ENCODE data around the gene EXOC4. TPM values are rescaled to one million over a fixed set of nuclear protein-coding genes. Genes with fewer than 3 reads are reported as not detected.

The EXOC4 gene
- total RNA-seq, 3 donors from 2014 or later: 63.9 to 90.2 (median 89.5) TPM

DNA sequence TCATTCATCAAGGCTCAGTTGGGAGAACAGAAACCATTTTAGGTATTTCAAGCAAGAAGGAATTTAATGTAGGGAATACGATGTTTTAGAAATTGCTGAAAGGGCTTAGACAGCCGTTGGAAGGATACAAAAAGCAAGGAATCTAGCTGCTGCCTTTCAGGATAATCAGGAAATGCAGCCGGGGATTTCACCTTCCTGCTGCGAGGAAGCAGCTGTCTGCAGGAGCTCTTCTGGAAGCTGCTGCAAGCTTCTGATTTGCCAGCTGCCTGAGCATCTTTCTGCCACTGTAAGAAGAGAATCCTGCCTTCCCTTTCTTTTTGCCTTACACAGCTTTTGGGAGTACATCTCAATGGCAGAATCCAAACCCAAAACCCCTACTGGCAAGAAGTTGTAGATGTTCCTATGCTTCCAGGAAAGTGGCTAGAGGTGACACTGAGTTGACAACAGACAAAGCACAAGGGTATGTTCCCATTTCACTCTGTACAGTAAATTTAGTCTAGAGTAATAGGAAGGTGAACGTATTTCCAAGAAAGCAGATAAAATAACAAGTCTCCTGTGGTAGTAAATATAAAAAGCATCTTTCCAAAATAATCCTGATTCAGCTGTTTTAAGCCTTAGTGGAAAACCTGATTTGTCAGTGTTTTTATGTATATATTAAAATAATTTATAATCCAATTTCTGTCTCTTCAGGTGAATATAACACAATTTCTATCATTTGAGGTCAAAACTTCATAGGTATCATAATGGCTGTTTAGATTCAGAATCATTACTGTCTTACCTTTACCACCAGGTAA, 725.8 kb downstream of the EXOC4 start:
- H3K4me1 ChIP-seq (ENCODE audit: low read depth): no peaks in the 10 kb centered on the region
- intact Hi-C loops (cut with DNase I, micrococcal nuclease): loop anchor here in 1 of 2 donors (10.0 kb wide), 1 partner anchor 74 kb away; no protein-coding TSS in a partner anchor
- H3K36me3 ChIP-seq (ENCODE audit: low read depth): no peaks in the 10 kb centered on the region
- DNase-seq (no peak), ATAC-seq (peak; percentile 32)
- no peaks in the 10 kb centered on the region for H3K9me3 ChIP-seq
- H3K4me3 ChIP-seq: no peak overlapping the region
- TF ChIP-seq, protein P1, sequence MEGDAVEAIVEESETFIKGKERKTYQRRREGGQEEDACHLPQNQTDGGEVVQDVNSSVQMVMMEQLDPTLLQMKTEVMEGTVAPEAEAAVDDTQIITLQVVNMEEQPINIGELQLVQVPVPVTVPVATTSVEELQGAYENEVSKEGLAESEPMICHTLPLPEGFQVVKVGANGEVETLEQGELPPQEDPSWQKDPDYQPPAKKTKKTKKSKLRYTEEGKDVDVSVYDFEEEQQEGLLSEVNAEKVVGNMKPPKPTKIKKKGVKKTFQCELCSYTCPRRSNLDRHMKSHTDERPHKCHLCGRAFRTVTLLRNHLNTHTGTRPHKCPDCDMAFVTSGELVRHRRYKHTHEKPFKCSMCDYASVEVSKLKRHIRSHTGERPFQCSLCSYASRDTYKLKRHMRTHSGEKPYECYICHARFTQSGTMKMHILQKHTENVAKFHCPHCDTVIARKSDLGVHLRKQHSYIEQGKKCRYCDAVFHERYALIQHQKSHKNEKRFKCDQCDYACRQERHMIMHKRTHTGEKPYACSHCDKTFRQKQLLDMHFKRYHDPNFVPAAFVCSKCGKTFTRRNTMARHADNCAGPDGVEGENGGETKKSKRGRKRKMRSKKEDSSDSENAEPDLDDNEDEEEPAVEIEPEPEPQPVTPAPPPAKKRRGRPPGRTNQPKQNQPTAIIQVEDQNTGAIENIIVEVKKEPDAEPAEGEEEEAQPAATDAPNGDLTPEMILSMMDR (IDR thresholded peaks at IDR 0.05): no peak

- ATAC-seq (no peak), DNase-seq (no peak)
- Histone ChIP-seq H3K9me3 (no peaks in the 10 kb centered on the region), H3K36me3 (ENCODE audit: low read depth) (no peaks in the 10 kb centered on the region), H3K4me1 (ENCODE audit: low read depth) (no peaks in the 10 kb centered on the region), H3K4me3 (no peak overlapping the region)
- intact Hi-C loops (cut with DNase I, micrococcal nuclease): no loop called here
- TF ChIP-seq, protein P1 (IDR thresholded peaks at IDR 0.05): no peak
Observed at GRCh38 chr7:133980804-133981203, 727.9 kb downstream of the EXOC4 start.

GRCh38 chr7:133983685-133984419, 731.0 kb downstream of the EXOC4 start:
- ATAC-seq (no peak), DNase-seq (no peak)
- Histone ChIP-seq H3K9me3 (no peaks in the 10 kb centered on the region), H3K4me3 (no peak overlapping the region), H3K36me3 (ENCODE audit: low read depth) (no peaks in the 10 kb centered on the region), H3K4me1 (ENCODE audit: low read depth) (no peaks in the 10 kb centered on the region)
- TF ChIP-seq, protein P1 (IDR thresholded peaks at IDR 0.05): no peak
- intact Hi-C loops (cut with DNase I, micrococcal nuclease): no loop called here

- Histone ChIP-seq H3K36me3 (ENCODE audit: low read depth) (no peaks in the 10 kb centered on the region), H3K4me1 (ENCODE audit: low read depth) (no peaks in the 10 kb centered on the region), H3K9me3 (no peaks in the 10 kb centered on the region), H3K4me3 (no peak overlapping the region)
- no peak for ATAC-seq
- DNase-seq: no peak
- TF ChIP-seq, protein P1 (IDR thresholded peaks at IDR 0.05): no peak
- intact Hi-C loops (cut with DNase I, micrococcal nuclease): no loop called here
Observed at GRCh38 chr7:133985300-133985699, 732.4 kb downstream of the EXOC4 start.

DNA sequence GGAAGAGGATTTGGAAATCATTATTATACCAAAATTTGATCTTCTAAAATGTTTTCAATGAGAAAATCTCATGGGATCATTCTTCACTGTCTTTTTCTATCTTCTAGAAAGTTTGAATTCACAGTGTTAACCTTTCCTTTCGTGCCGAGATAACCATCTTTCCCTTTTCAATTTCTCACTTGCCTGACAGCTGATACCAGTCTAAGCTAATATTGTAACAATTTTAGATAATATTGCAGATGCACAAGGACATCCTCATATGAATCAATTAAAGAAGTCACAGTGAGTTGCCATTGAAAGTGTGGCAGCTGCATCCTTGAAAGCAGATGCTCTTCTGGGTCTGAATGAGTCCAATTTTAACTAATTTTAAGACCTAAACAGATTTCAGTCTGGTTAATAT, 734.7 kb downstream of the EXOC4 start:
- TF ChIP-seq, protein P1 (IDR thresholded peaks at IDR 0.05): no peak
- H3K9me3 ChIP-seq: no peaks in the 10 kb centered on the region
- H3K4me1 ChIP-seq (ENCODE audit: low read depth): no peaks in the 10 kb centered on the region
- DNase-seq (no peak), ATAC-seq (no peak)
- intact Hi-C loops (cut with DNase I, micrococcal nuclease): no loop called here
- no peaks in the 10 kb centered on the region for H3K36me3 ChIP-seq (ENCODE audit: low read depth)
- H3K4me3 ChIP-seq: no peak overlapping the region

Data from mucosa of descending colon (tissue), 3 donors.